GM12874 (cell line): ENCODE results near the gene SP100.

Source experiments
- CTCF ChIP-seq: IDR thresholded peaks from 2 replicates; pipeline ENCODE4 v1.5.1; 2011; ENCODE audit warnings: low read depth, mild to moderate bottlenecking, control low read depth, low read length, moderate library complexity; ENCODE audit not compliant: insufficient read depth

The SP100 gene

GRCh38 chr2:230405824-230406223 lies 10.2 kb upstream of the SP100 start:
- TF ChIP-seq CTCF: no peak

DNA sequence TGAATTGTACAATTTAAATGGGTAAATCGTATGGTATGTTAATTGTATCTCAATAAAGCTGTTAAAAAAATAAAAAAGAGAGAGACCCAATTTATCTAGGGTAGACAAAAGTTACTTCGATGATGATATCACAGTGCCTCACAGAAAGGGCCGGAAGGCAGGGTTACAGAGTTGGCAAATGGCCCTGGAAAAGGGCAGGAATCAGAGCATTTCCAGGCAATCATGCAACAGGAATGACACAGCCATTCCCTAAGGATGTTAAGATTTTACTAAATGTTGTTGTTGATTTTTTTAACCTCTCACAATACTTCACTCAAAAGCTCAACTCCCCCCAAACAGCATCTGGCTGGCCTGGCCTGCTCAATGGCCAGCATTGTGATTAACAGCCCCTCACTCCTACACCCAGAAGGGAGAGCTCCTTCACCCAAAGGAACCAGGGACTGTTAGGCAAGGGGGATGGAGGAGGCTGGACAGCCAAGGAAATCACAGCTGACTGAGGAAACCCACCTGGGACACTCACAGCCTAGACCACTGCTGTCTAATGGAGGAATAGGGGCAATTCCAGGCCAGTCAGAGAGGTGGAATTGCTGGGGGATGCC lies 7.7 kb upstream of the SP100 start:
- TF ChIP-seq CTCF: no peak

DNA sequence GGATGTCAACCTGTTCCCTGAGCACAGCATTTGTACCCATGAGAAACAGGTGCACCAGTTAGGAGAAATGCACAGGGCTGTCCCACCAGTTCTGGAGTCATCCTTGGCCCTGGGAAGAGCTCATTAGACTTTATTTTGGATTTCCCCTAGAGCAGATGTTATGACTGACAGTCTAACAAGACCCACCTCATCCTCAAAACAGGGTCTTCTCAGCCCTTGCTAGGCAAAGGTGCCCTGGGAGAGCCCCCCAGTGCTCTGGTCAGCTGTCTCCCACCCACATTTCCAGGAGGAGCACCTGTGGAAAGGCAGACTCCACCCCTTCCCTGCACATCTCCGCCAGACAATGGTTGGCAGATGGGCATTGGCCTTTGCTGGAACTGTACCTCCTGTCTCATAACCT lies 5.7 kb upstream of the SP100 start:
- TF ChIP-seq CTCF: no peak

DNA sequence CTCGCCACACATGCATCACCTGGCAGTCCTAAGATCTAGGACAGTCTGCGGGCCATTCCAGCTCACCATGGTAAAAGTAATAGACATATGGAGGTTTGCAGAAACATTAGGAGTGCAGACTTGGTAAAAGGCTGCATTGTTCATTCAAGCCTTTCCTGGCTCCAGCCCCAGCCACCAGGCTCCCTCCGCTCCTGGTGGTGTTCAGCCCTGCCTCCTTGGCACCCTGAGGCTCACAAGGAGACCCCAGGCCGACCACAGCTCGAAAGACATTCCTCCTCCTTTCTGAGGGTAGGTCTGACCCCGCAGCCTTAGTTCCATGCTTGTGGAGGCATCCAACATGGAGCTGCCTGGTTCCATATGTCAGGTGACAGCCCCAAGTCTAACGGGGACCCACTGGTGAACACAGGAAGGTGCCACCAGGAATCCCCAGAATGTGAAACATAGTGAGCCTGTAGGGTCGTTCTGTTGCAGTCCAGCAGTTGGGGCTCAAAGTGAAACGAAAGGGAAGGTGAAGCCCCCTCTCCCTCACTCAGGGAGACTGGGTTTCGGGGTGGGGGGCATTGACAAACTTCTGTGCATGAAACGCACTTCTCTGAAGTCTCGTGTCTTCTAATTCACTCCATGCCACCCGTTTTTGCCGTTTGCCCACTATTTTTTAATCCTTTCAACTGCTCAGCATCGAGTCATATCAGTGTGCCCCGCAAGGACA lies 5.0 kb upstream of the SP100 start:
- TF ChIP-seq CTCF: no peak

- TF ChIP-seq CTCF: no peak
These were observed 4.2 kb upstream of the SP100 start for GRCh38 chr2:230411570-230412370.

DNA sequence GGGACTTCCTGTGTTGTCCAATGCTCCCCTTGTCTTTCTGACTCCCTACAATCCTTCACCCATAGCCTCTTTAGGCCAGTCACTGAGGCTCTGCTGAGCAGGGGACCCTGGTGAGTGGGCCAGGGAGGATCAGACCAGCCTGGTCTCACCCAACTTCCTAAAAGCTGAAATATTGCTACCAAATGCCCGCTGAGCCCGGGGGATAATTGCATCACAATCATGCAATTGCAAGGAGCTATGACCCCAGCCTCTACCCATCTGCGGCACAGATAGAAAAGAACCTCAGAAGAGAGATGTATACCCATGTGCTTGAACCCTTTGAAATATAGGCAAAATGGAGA lies 3.7 kb upstream of the SP100 start:
- no peak for TF ChIP-seq CTCF

DNA sequence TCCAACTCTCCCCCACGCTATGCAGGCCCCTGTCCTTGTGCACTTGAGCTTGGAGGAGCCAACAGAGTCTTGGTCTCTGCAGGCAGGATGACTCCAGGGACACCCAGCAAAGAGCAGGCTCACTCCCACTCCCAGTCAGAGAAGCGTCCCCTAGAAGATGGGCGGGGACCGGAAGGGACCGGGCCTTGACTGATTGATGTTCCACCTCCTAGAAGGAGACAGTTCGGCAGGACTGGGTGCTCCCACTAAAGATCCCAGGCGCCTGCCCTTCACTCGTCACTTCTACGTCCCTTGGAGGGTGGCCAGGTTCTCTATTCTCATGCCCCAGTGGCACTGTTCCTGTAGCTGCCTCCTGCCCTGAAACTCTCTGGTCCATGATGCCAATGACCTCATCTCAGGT lies 3.2 kb upstream of the SP100 start:
- no peak for TF ChIP-seq CTCF
